Midbrain (tissue), 1 donor: ENCODE measurements around the gene TFF2.

Source experiments
- DNase-seq: peaks from one replicate; lab custom pipeline; 2025; lab: John Stamatoyannopoulos, UW

TFF2 gene

GRCh38 chr21:42384156-42384945 lies 33.6 kb upstream of the TFF2 start:
- DNase-seq: no peak

DNA sequence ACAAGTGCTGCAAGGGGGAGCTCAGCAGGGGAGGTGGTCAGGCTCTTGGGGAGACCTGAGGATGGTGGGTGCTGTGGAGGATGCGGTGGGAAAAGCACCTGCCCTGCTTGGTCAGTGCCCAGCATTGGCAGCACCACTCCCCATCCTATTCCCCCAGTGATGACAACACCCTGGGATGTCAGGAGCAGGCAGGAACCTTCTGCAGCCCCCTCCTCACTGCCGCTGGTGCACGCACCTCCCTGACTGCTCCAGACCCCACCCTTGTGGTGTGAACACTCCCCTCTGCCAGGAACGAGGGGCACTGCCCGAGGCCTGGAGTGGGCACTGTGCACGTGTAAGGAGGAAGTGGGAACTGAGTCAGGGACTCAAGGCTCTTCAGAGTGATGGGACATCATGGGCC lies 32.5 kb upstream of the TFF2 start:
- no peak for DNase-seq

DNA sequence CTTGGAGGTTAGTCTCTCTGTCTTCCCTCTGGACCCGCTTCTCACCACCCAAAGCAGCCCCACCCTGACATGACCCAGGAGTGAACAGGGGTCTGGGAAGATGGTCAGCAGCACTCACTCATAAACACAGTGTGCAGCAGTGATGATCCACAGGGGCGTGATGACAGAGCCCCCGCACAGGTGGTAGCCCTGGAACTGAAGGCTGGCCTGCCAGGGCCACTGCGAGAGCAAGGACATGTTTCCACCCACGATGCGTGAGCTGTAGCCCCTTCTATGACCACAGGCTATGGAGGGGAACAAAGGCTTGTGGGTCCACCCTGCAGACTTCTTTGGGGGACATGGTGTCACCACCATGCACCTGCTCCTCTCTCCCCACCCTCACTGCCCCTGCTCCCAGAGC lies 32.1 kb upstream of the TFF2 start:
- DNase-seq: no peak

DNA sequence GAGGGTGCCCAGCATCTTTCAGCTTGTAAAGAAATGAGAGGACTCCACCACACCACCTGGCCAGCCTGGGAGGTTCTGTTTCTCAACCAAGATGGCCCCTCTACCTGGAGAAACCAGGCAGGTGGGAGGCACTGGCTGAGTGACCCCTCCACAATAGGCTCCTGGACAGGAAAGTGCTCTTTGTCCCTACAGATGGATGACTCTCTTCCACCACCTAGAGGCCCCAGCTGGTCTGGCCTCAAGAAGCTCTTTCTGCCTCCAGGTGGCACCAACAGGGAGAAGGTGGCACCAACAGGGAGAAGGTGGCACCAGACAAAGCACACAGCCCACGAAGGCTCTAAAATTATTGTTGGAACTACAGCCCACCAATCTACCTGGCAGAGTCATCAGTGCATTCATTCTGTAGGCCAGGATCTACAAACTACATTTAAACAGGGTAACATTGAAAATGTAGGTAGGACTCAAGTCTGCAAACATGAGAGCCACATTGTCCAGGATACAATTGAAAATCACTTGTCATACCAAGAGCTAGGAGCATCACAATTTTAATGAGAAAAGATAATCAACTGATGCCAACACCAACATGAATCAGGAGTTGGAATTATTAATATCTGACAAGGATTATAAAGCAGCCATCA lies 30.7 kb upstream of the TFF2 start:
- no peak for DNase-seq

GRCh38 chr21:42379426-42380215 lies 28.8 kb upstream of the TFF2 start:
- no peak for DNase-seq

GRCh38 chr21:42378418-42378817 lies 27.6 kb upstream of the TFF2 start:
- DNase-seq: no peak

GRCh38 chr21:42377951-42378340 lies 27.2 kb upstream of the TFF2 start:
- no peak for DNase-seq

GRCh38 chr21:42377211-42377950 lies 26.6 kb upstream of the TFF2 start:
- DNase-seq: no peak

GRCh38 chr21:42376338-42376982 lies 25.7 kb upstream of the TFF2 start:
- no peak for DNase-seq

- DNase-seq: no peak
These were observed 25.2 kb upstream of the TFF2 start for GRCh38 chr21:42375966-42376337.

GRCh38 chr21:42375506-42375905 lies 24.7 kb upstream of the TFF2 start:
- DNase-seq: no peak

DNA sequence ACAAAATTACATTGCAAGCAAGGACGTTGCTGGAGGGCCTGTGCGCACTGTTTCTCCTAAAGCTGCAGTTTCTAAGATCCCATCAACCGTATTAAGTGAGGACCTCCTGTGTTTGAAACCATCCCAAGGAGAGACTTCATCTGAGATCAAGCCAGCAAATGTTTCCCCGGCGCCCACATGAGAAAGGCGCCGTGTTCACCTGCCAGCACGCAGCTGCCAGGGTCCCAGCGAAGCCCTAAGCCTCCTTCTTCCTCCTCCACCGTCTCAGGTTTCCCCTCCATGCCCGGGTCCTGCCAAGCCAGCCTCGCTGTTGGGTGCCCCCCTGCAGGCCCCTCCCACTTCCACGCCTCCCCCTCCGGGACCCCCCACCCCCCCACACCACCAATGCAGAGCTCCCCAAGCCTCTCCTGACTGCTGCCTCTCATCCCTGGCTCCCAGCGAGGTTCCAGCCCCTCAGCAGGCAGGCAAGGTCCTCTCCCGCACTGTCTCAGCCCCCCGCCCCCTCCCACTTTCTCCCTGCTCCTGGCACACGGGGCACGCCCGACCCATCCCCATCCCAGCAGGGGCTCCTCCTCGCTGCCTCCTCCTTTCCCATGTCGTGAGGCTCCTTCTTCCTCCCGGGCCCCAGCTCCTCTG lies 24.2 kb upstream of the TFF2 start:
- no peak for DNase-seq

GRCh38 chr21:42374457-42374856 lies 23.7 kb upstream of the TFF2 start:
- DNase-seq: no peak

GRCh38 chr21:42373908-42374455 lies 23.2 kb upstream of the TFF2 start:
- no peak for DNase-seq

- DNase-seq: no peak
These were observed 22.6 kb upstream of the TFF2 start for GRCh38 chr21:42373196-42373907.

DNA sequence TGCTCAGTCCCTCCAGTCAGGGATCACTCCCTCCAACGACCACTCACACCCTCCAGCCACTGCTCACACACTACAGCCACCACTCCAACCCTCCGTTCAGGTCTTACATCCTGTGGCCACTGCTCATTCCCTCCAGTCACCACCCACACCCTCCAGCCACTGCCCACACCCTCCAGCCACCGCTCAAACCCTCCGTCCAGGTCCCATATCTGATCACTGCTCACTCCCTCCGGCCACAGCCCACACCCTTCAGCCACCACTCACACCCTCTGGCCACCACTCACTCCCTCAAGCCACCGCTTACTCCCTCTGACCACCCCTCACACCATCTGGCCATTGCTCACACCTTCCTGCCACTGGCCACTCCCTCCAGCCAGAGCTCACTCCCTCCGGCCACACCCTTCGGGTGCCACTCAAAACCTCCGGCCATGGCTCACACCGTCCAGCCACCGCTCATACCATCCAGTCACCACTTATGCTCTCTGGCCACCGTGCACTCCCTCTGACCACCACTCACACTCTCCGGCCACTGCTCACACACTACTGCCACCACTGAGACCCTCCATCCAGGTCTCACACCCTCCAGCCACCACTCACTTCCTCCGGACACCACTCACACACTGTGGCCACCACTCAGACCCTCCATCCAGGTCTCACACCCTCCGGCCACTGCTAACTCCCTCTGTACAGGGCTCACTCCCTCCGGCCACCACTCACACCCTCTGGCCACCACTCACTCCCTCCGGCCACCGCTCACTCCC lies 20.3 kb upstream of the TFF2 start:
- no peak for DNase-seq

GRCh38 chr21:42369821-42370220 lies 19.0 kb upstream of the TFF2 start:
- DNase-seq: no peak

GRCh38 chr21:42367367-42368165 lies 16.8 kb upstream of the TFF2 start:
- DNase-seq: no peak
